BJ (cell line): Measurements from ENCODE around the gene CDC20. TPM values are rescaled to one million over a fixed set of nuclear protein-coding genes. Genes with fewer than 3 reads are reported as not detected.
A peak's percentile ranks its signal among the peaks of the same experiment; 100 is the strongest.
"Not testable (repeated sequence)": the region's sequence is repeated elsewhere in the genome, so short reads cannot be mapped to it uniquely, and the experiment has no call there.

Experiments
- CTCF ChIA-PET: fragments of 350-600 bp; formaldehyde crosslinking; extraction: SDS; loops from one replicate; lab custom pipeline; 2021; ENCODE audit warnings: antibody characterized with exemption, inconsistent platforms; lab: Yijun Ruan, JAX
- POLR2A ChIA-PET: fragments of 300-600 bp; sonication (Branson Sonifier 250); formaldehyde crosslinking; extraction: SDS; loops from one replicate; lab custom pipeline; 2021; ENCODE audit warnings: antibody characterized with exemption; lab: Charles Lee
- DNase-seq: peaks from one replicate; pipeline ENCODE4 v3.0.0-alpha.2; 2011; ENCODE audit warnings: low read depth
- H3K27me3 ChIP-seq: 2 replicates; pipeline ENCODE4 v1.6.0; 2011; ENCODE audit warnings: low read length; ENCODE audit not compliant: control insufficient read depth, insufficient read depth
- H3K36me3 ChIP-seq: 2 replicates; pipeline ENCODE4 v1.5.1; 2011; ENCODE audit warnings: low read length; ENCODE audit not compliant: control insufficient read depth, insufficient read depth
- H3K4me3 ChIP-seq: 2 replicates; pipeline ENCODE4 v1.5.1; 2011; ENCODE audit warnings: low read depth, mild to moderate bottlenecking, control low read depth, low read length
- polyA plus RNA-seq: library from polyadenylated mRNA; depleted of rRNA; stranded (reverse); fragments of >200 nt; gene quantifications from 2 replicates; pipeline ENCODE4 v1.2.3, GENCODE V29; 2011
- TF ChIP-seq, protein P1 (sequence below): IDR thresholded peaks from 2 replicates; pipeline ENCODE4 v1.5.1; 2011; ENCODE audit warnings: low read depth, mild to moderate bottlenecking, control low read depth, inconsistent platforms, low read length, moderate library complexity; ENCODE audit not compliant: insufficient read depth

Gene CDC20
- polyA plus RNA-seq, 1 experiment = 107 TPM

- POLR2A ChIA-PET = interaction anchor here (0.6 kb wide), 2 partner anchors 283 kb away, joined by 3 to 5 read pairs; partner anchors contain the start of gene KDM4A
- Histone ChIP-seq H3K4me3 (peak overlapping the region; percentile 82), H3K27me3 (no peaks in the 10 kb centered on the region), H3K36me3 (peaks cover 20% of the 10 kb centered on the region)
- CTCF ChIA-PET = no interaction called here
- no peak for DNase-seq
- TF ChIP-seq, protein P1, sequence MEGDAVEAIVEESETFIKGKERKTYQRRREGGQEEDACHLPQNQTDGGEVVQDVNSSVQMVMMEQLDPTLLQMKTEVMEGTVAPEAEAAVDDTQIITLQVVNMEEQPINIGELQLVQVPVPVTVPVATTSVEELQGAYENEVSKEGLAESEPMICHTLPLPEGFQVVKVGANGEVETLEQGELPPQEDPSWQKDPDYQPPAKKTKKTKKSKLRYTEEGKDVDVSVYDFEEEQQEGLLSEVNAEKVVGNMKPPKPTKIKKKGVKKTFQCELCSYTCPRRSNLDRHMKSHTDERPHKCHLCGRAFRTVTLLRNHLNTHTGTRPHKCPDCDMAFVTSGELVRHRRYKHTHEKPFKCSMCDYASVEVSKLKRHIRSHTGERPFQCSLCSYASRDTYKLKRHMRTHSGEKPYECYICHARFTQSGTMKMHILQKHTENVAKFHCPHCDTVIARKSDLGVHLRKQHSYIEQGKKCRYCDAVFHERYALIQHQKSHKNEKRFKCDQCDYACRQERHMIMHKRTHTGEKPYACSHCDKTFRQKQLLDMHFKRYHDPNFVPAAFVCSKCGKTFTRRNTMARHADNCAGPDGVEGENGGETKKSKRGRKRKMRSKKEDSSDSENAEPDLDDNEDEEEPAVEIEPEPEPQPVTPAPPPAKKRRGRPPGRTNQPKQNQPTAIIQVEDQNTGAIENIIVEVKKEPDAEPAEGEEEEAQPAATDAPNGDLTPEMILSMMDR = no peak
These were observed 8.5 kb downstream of the CDC20 start for GRCh38 chr1:43367026-43367903.

GRCh38 chr1:43367904-43368645, 9.3 kb downstream of the CDC20 start, which contains the start of gene ELOVL1:
Gene ELOVL1 (minus strand): TSS chr1:43368011. CDS start chr1:43365609, 2,402 bp downstream.
- DNase-seq = peak; percentile 42
- CTCF ChIA-PET = interaction anchor here (0.8 kb wide), 1 partner anchor 141 kb away, joined by 3 read pairs; no protein-coding TSS in a partner anchor
- Histone ChIP-seq H3K36me3 (peaks cover 16% of the 10 kb centered on the region), H3K27me3 (no peaks in the 10 kb centered on the region), H3K4me3 (peak within 1 kb of the TSS; percentile 82)
- TF ChIP-seq, protein P1 = peak; percentile 44
- POLR2A ChIA-PET = interaction anchor here (0.7 kb wide), 1 partner anchor 141 kb away, joined by 3 read pairs; no protein-coding TSS in a partner anchor

DNA sequence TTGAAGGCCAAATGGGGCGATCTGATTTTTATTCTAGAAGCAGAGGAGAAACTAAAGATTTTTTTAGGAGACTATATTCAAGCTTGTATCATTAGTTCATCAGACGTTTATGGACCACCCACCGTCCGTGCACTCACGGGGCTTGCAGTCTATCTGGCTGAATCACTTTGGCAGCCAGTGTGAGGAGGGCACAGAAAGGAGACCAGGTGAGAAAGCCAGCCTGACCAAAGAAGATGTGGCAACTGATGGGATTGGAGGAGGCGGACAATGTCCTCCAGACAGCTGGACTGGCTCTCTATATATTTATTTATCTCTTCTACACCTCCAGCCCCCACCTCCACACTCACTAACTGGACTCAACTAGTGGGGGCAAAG, 9.9 kb downstream of the CDC20 start:
- ChIA-PET POLR2A (interaction anchor here (0.7 kb wide), 1 partner anchor 142 kb away, joined by 3 read pairs; no protein-coding TSS in a partner anchor), CTCF (interaction anchor here (0.8 kb wide), 1 partner anchor 141 kb away, joined by 3 read pairs; no protein-coding TSS in a partner anchor)
- Histone ChIP-seq H3K36me3 (peaks cover 13% of the 10 kb centered on the region), H3K27me3 (no peaks in the 10 kb centered on the region), H3K4me3 (peak overlapping the region; percentile 82)
- TF ChIP-seq, protein P1 = no peak
- no peak for DNase-seq

GRCh38 chr1:43369779-43370178, 11.0 kb downstream of the CDC20 start:
- POLR2A ChIA-PET, H3K36me3 ChIP-seq, H3K27me3 ChIP-seq, DNase-seq, H3K4me3 ChIP-seq: not testable (repeated sequence)
- CTCF ChIA-PET = interaction anchor here (0.6 to 1.0 kb wide), 3 partner anchors 12 to 44 kb away, joined by 3 to 4 read pairs (median 3); no protein-coding TSS in a partner anchor

DNA sequence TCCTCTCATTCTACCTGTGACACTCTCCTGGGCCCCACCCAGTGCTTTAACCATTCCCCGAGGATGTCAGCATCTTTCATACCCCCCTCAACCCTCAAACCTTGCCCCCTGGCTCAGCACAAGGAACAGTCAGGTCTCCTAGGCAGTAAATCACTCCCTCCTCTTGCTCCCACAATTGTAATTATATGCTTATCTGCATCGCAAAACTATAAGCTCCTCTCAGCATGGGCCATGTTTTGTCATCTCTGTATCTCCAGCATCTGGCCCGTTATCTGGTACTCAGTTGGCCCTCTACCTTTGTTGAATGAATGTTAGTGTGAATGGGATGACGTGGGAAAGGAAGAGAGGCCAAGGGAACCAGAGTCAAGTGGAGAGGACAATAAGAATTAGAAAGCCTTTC, 11.8 kb downstream of the CDC20 start:
- DNase-seq = no peak
- Histone ChIP-seq H3K27me3 (no peaks in the 10 kb centered on the region), H3K4me3 (no peak overlapping the region), H3K36me3 (peaks cover 2% of the 10 kb centered on the region)
- ChIA-PET CTCF (interaction anchor here (0.6 to 0.7 kb wide), 2 partner anchors 25 to 43 kb away, joined by 3 to 4 read pairs; no protein-coding TSS in a partner anchor), POLR2A (no interaction called here)
- TF ChIP-seq, protein P1 = no peak
